Fibroblast of pulmonary artery (primary cell): ENCODE data around the gene FAP.
A peak's percentile ranks its signal among the peaks of the same experiment; 100 is the strongest.

ENCODE experiments used
- DNase-seq: peaks from one replicate; pipeline ENCODE4 v3.0.0-alpha.2; 2010; ENCODE audit warnings: low read depth
- H3K4me3 ChIP-seq: replicated peaks from 2 replicates; pipeline ENCODE4 v1.5.1; 2011; ENCODE audit warnings: low read depth, mild to moderate bottlenecking, control low read depth, low read length, moderate library complexity
- TF ChIP-seq, protein P1 (sequence below): IDR thresholded peaks from 2 replicates; pipeline ENCODE4 v1.5.1; 2011; ENCODE audit warnings: mild to moderate bottlenecking, control low read depth, low read length, inconsistent platforms; ENCODE audit errors: missing control alignments

Gene FAP

DNA sequence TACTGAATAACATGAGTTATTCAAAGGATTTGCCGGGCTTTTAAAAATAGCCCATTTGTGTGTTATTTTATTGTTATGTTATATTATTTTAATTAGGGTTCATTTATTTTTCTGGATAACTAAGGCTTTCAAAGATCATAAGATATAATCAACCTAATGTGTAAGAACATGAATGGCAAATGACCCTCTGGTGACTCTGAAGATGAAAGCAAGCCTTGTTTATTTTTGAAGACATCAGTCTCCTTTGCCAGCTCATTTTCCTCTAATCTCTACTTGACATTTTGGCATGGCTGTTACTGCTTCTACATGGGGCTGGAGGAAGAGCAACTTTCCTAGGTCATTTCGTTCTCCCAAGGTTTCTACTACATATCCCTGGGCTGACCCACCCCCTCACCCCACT is 10.6 kb downstream of the FAP start:
- TF ChIP-seq, protein P1, sequence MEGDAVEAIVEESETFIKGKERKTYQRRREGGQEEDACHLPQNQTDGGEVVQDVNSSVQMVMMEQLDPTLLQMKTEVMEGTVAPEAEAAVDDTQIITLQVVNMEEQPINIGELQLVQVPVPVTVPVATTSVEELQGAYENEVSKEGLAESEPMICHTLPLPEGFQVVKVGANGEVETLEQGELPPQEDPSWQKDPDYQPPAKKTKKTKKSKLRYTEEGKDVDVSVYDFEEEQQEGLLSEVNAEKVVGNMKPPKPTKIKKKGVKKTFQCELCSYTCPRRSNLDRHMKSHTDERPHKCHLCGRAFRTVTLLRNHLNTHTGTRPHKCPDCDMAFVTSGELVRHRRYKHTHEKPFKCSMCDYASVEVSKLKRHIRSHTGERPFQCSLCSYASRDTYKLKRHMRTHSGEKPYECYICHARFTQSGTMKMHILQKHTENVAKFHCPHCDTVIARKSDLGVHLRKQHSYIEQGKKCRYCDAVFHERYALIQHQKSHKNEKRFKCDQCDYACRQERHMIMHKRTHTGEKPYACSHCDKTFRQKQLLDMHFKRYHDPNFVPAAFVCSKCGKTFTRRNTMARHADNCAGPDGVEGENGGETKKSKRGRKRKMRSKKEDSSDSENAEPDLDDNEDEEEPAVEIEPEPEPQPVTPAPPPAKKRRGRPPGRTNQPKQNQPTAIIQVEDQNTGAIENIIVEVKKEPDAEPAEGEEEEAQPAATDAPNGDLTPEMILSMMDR, result no peak
- H3K4me3 ChIP-seq, result no peak overlapping the region
- no peak for DNase-seq

DNA sequence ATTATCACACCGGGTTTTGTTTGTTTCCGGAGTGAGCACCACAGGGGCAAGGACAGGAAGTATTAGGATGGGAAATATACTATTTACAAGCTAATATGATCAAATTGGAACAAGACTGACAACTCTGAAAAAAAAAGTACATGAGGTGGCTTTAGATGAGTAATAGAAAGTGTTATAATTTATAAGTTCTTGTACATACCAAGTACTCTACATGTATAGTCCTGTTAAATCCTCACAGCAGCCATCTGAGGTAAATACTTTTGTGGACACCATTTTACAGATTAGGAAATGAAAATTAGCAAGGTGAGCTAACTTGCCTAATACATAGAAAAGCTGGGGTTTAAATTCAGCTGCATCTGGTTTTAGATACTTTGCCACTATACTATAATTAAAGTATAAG is 11.2 kb downstream of the FAP start:
- TF ChIP-seq, protein P1, result no peak
- DNase-seq, result no peak
- H3K4me3 ChIP-seq, result no peak overlapping the region

DNA sequence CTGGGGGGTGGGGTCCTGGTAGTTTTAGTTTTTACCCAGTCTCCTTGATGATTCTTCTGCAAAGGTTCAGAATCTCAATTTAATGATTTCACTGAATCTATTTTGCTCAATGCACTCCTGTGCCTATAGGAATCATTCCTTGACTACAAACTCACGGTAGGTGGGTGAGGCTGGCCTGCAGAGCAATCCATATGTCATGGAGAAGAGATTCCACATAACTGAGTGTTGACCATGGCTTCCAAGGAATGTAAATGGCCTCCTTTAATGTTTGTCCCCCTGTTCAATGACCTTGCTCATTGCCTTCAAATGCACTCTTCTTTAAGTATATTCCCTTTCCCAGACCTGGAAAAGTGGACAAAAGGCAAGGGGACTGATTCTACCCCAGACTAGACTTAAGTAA is 12.5 kb downstream of the FAP start:
- no peak for DNase-seq
- no peak overlapping the region for H3K4me3 ChIP-seq
- TF ChIP-seq, protein P1, result no peak

DNA sequence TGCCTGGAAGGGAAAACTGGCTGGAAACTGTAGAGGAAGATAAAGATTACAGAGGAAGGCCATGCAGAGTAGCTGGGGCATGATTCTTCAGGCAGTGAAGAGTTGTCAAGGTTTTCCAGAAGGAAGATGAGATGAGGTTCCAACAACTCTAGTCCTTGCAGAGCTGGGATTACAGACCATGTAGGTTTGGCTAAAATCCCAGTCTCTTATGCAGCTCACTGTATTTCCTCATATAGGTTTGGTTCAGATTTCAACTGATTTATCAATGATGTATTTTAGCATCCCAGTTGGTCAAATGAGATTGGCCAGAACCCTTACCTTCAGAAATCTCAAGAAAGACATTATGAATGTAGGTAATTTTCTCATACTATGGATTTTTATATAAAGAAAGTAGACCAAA is 16.4 kb downstream of the FAP start:
- TF ChIP-seq, protein P1, result no peak
- DNase-seq, result no peak

DNA sequence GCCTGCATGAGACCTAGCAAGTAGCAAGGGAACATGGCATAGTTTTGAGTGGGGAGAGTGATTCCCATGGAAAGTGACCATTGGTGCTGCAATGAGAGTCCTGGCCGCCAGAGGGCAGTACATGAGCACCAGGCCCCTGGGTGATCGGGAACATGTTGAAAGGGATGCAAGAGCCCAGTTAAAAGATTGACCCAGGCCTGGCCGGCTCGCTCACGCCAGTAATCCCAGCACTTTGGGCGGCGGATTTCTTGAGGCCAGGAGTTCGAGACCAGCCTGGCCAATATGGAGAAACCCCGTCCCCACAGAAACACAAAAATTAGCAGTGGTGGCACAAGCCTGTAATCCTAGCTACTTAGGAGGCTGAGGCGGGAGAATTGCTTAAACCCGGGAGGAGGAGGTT is 22.2 kb downstream of the FAP start:
- peak; percentile 81 for DNase-seq
- no peak overlapping the region for H3K4me3 ChIP-seq
- TF ChIP-seq, protein P1, result peak; percentile 98

More for the DNA sequence above, 16.4 kb downstream of the FAP start:
- no peak overlapping the region for H3K4me3 ChIP-seq

DNA sequence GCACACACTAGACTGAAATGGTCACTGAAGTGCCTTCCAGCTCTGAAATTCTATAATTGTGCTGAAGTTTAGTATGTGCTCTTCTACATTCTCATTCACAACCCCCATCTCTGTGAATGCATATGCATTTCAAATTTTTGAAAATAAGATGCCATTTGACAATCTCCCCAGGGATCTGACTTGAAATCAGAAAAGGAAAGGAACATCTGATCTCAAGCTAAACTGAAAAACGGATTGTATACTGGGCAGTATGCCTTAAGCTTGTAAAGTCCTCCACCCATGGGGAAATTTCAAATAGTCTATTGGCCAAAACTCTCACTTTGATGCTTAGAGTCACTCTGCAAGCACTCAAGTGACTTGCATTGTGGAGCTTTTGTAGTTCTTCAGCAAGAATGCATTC is 22.9 kb downstream of the FAP start:
- no peak for DNase-seq
- H3K4me3 ChIP-seq, result no peak overlapping the region
- TF ChIP-seq, protein P1, result no peak

DNA sequence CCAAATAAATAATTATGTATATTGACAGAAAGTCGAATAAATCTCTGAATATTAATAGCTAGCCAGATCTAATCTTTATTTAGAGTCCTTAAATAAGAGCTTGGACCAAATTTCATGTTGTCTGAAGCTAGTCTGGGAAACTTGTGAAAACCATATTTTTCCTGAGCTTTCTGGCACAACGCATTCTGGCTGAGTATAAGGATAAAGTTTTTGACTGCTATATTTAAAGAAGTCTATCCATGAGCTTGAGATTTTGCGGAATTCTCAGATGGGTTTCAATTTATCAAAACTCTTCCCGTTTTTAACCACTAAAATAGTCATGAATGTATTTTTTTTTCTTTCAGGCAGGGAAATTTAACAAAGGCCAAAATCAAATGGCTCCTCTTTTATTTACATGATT is 23.8 kb downstream of the FAP start:
- no peak overlapping the region for H3K4me3 ChIP-seq
- DNase-seq, result no peak
- TF ChIP-seq, protein P1, result no peak
